K562 (cell line): ENCODE results near the gene BCO2. TPM values are rescaled to one million over a fixed set of nuclear protein-coding genes. Genes with fewer than 3 reads are reported as not detected.

Experiments
- ATAC-seq: fragments of 200-7000 bp; cut with Tn5 transposase; 3 replicates; pipeline ENCODE4 v1.9.1; 2020; ENCODE audit warnings: moderate library complexity
- BruUV-seq: library from RNA; stranded (reverse); fragments of 400-500 nt; replicated peaks from 2 replicates; lab custom pipeline; 2021; lab: Mats Ljungman, UMichigan
- CTCF ChIA-PET: fragments of 300-600 bp; formaldehyde crosslinking; extraction: SDS; loops from one replicate; lab custom pipeline; 2021; ENCODE audit warnings: low intra/inter-chr PET ratio; lab: Yijun Ruan, JAX
- POLR2A ChIA-PET: fragments of 300-600, 350-650 bp; sonication (Branson Sonifier 250); formaldehyde crosslinking; extraction: SDS; loops from one replicate; lab custom pipeline; 2021; ENCODE audit warnings: antibody characterized with exemption, inconsistent platforms; lab: Yijun Ruan, JAX
- DNase-seq, 4 experiments: peaks; one replicate each; pipeline versions ENCODE4 v3.0.0 to v3.0.0-alpha.2; 2011 to 2018; ENCODE audit warnings: low spot score in 3 of 4, mixed read lengths in 3 of 4; ENCODE audit errors: extremely low read depth in 1 of 4
- FAIRE-seq: peaks from 2 replicates; lab custom pipeline; 2011; peaks lifted over from hg19 to GRCh38; lab: Jason Lieb, UNC
- H2AFZ ChIP-seq: 2 replicates; pipeline ENCODE4 v1.6.0; 2011; ENCODE audit warnings: low read depth, low read length, control low read depth, inconsistent platforms
- H3K27ac ChIP-seq: fragments of 200-600 bp; 3 replicates; pipeline ENCODE4 v1.8.0; 2011; ENCODE audit warnings: low read depth, mild to moderate bottlenecking, control low read depth, inconsistent platforms, low read length, moderate library complexity, mixed read lengths; ENCODE audit errors: extremely low read depth
- H3K27me3 ChIP-seq, 2 experiments: fragments of 300-600 bp in 1 of 2; 2 replicates in 1 of 2; 3 replicates in 1 of 2; pipeline versions ENCODE4 v1.6.0 to v1.8.0; 2011; ENCODE audit warnings: inconsistent platforms in 2 of 2, low read length in 2 of 2, mild to moderate bottlenecking in 1 of 2, mixed read lengths in 1 of 2, moderate library complexity in 1 of 2; ENCODE audit not compliant: control insufficient read depth in 2 of 2, insufficient read depth in 2 of 2
- H3K36me3 ChIP-seq: fragments of 300-600 bp; 3 replicates; pipeline ENCODE4 v1.8.0; 2011; ENCODE audit warnings: mild to moderate bottlenecking, low read length, inconsistent platforms; ENCODE audit not compliant: control insufficient read depth, insufficient read depth
- H3K4me1 ChIP-seq, 2 experiments: fragments of 200-600 bp in 1 of 2; replicated peaks in 1 of 2; 2 replicates in 1 of 2; 3 replicates in 1 of 2; pipeline versions ENCODE4 v1.5.1 to v1.8.0; 2011; ENCODE audit warnings: inconsistent platforms in 2 of 2, low read length in 2 of 2, mild to moderate bottlenecking in 1 of 2, mixed read lengths in 1 of 2, moderate library complexity in 1 of 2; ENCODE audit not compliant: control insufficient read depth in 2 of 2, insufficient read depth in 2 of 2
- H3K4me2 ChIP-seq: 2 replicates; pipeline ENCODE4 v1.6.1; 2011; ENCODE audit warnings: low read length, control low read depth, inconsistent platforms, mixed read lengths; ENCODE audit not compliant: insufficient read depth
- H3K4me3 ChIP-seq: fragments of 200-600 bp; sonication (generic), shearing (Covaris generic); 2 replicates; pipeline ENCODE4 v1.5.1; 2016; ENCODE audit warnings: control low read depth, inconsistent platforms
- H3K79me2 ChIP-seq: fragments of 200-600 bp; 3 replicates; pipeline ENCODE4 v1.8.0; 2011; ENCODE audit warnings: low read length, inconsistent platforms; ENCODE audit not compliant: control insufficient read depth, insufficient read depth
- H3K9ac ChIP-seq, 2 experiments: 2 replicates each; pipeline versions ENCODE4 v1.6.0 to v1.6.1; 2011; ENCODE audit warnings: low read depth in 2 of 2, low read length in 2 of 2, control low read depth in 1 of 2, inconsistent platforms in 1 of 2, mild to moderate bottlenecking in 1 of 2, mixed read lengths in 1 of 2; ENCODE audit not compliant: insufficient read depth in 1 of 2
- H3K9me1 ChIP-seq: one replicate; pipeline ENCODE4 v1.6.0; 2011; ENCODE audit warnings: inconsistent platforms, mild to moderate bottlenecking, low read length, moderate library complexity; ENCODE audit not compliant: control insufficient read depth, insufficient read depth
- H3K9me3 ChIP-seq: replicated peaks from 2 replicates; pipeline ENCODE4 v1.5.1; 2011; ENCODE audit warnings: low read depth, low read length, inconsistent platforms; ENCODE audit not compliant: control insufficient read depth, insufficient read depth
- H4K20me1 ChIP-seq: replicated peaks from 2 replicates; pipeline ENCODE4 v1.6.1; 2011; ENCODE audit warnings: low read length, inconsistent platforms, mixed read lengths; ENCODE audit not compliant: control insufficient read depth, insufficient read depth
- ARHGAP35 ChIP-seq: fragments of 450-650 bp; IDR thresholded peaks from 2 replicates; pipeline ENCODE4 v1.6.1; 2018; ENCODE audit not compliant: partially characterized antibody
- CBX2 ChIP-seq: fragments of 200-600 bp; sonication (generic); IDR thresholded peaks from one replicate; pipeline ENCODE4 v1.6.1; 2012; ENCODE audit warnings: mild to moderate bottlenecking, low read length, inconsistent platforms; ENCODE audit not compliant: insufficient read depth, poor library complexity, severe bottlenecking
- CEBPB ChIP-seq: fragments of 450-650 bp; IDR thresholded peaks from 2 replicates; pipeline ENCODE4 v1.6.1; 2016; ENCODE audit warnings: missing genetic modification characterization, missing compliant biosample characterization
- GABPB2 ChIP-seq: fragments of 250-450 bp; sonication (Bioruptor Pico); conservative IDR thresholded peaks from 2 replicates; pipeline ENCODE4 v1.5.1; 2021; ENCODE audit warnings: mild to moderate bottlenecking
- HCFC1 ChIP-seq: IDR thresholded peaks from 2 replicates; pipeline ENCODE4 v1.6.1; 2012; ENCODE audit warnings: low read depth, low read length, improper control_type of control experiment
- HDAC8 ChIP-seq: fragments of 450-650 bp; IDR thresholded peaks from 2 replicates; pipeline ENCODE4 v1.6.1; 2016; ENCODE audit warnings: mild to moderate bottlenecking, missing genetic modification characterization, moderate library complexity, missing compliant biosample characterization
- MBD2 ChIP-seq: sonication (generic); IDR thresholded peaks from 2 replicates; pipeline ENCODE4 v1.6.1; 2016; ENCODE audit warnings: low read depth, borderline replicate concordance
- SRF ChIP-seq, 2 experiments: fragments of 250-450, 450-650 bp in 1 of 2; sonication (Bioruptor Pico) in 1 of 2; sonication (generic) in 1 of 2; formaldehyde crosslinking; IDR thresholded peaks; 2 replicates each; pipeline versions ENCODE4 v1.5.0 to v1.5.1; 2020 to 2022; ENCODE audit warnings: mild to moderate bottlenecking in 1 of 2, missing genetic modification reagents in 1 of 2
- USF2 ChIP-seq: sonication (generic); formaldehyde crosslinking; IDR thresholded peaks from 2 replicates; pipeline ENCODE4 v1.5.0; 2020; ENCODE audit warnings: missing genetic modification reagents
- ZBTB8A ChIP-seq: fragments of 450-650 bp; IDR thresholded peaks from 2 replicates; pipeline ENCODE4 v1.6.1; 2018; ENCODE audit warnings: mild to moderate bottlenecking, moderate library complexity; ENCODE audit not compliant: partially characterized antibody
- ZC3H11A ChIP-seq: IDR thresholded peaks from 2 replicates; pipeline ENCODE4 v1.6.1; 2012; ENCODE audit warnings: low read depth, low read length, improper control_type of control experiment
- ZFP1 ChIP-seq: fragments of 450-650 bp; formaldehyde crosslinking; IDR thresholded peaks from 2 replicates; pipeline ENCODE4 v1.4.0; 2020; ENCODE audit warnings: mild to moderate bottlenecking, mixed read lengths
- ZNF449 ChIP-seq: fragments of 250-450 bp; sonication (Bioruptor Pico); IDR thresholded peaks from 2 replicates; pipeline ENCODE4 v1.8.0; 2022; ENCODE audit warnings: moderate library complexity, mild to moderate bottlenecking, inconsistent platforms
- ZNF609 ChIP-seq: sonication (generic); formaldehyde crosslinking; IDR thresholded peaks from 2 replicates; pipeline ENCODE4 v1.8.1; 2023; ENCODE audit warnings: missing genetic modification reagents, mild to moderate bottlenecking, borderline replicate concordance
- ZNF695 ChIP-seq: fragments of 450-650 bp; formaldehyde crosslinking; IDR thresholded peaks from 2 replicates; pipeline ENCODE4 v1.4.0; 2020; ENCODE audit warnings: mild to moderate bottlenecking, moderate library complexity
- WGBS: fragments of 100-300 bp; shearing (Covaris generic); methylation state at CpG from one replicate; pipeline ENCODE4 v1.1.6; 2016; ENCODE audit warnings: low coverage, mixed read lengths; ENCODE audit not compliant: insufficient coverage; ENCODE audit errors: missing lambda C conversion rate; 5-methylcytosine and 5-hydroxymethylcytosine counted together
- in situ Hi-C: fragments of 300-500 bp; cut with MboI; formaldehyde crosslinking; loops from 4 replicates; pipeline ENCODE4 v1.15.0; 2018; ENCODE audit warnings: inconsistent platforms, mixed read lengths
- intact Hi-C: fragments of 100-400 bp; cut with micrococcal nuclease; formaldehyde crosslinking; loops from 2 replicates; pipeline ENCODE4 v1.14.2; 2022
- polyA plus RNA-seq, 8 experiments: library from polyadenylated mRNA; depleted of rRNA in 4 of 8; stranded (reverse) in 5 of 8; unstranded in 3 of 8; fragments of >200 nt; fragmentation: Nextera tagmentation in 2 of 8; fragmentation: Illumina TruSeq in 1 of 8; extraction: Ambion mirVana in 2 of 8; extraction: Trizol in 1 of 8; gene quantifications; 2 replicates each; pipeline versions ENCODE4 v1.2.1 to v1.2.3, GENCODE V29; 2011 to 2014; ENCODE audit warnings: inconsistent platforms in 1 of 8, missing spikeins in 1 of 8
- total RNA-seq, 7 experiments: library from RNA; depleted of rRNA in 6 of 7; stranded (reverse); fragments of >200 nt in 6 of 7; fragmentation: Illumina TruSeq in 2 of 7; extraction: Trizol in 2 of 7; gene quantifications; 2 replicates each; pipeline versions ENCODE4 v1.2.1 to v1.2.3, GENCODE V29; 2011 to 2021; ENCODE audit warnings: low replicate concordance in 1 of 7

BCO2 gene
- total and polyA plus RNA-seq, 9 of the 15 experiments (the other 6 are each of a cell fraction or from before 2014, with no cell fraction given): 0.21 to 1.0 (median 0.47) TPM; not detected in 1

GRCh38 chr11:112213753-112214152 is 38.4 kb downstream of the BCO2 start (continued):
- TF ChIP-seq ZNF609 (CRISPR knock-in tag) (no peak), CEBPB (tag) (peak; percentile 33; the same call in 1 of the 2 replicates), HCFC1 (no peak), ZNF695 (CRISPR knock-in tag) (no peak), ZFP1 (no peak), ZC3H11A (no peak)
- TF ChIP-seq, all 486 proteins: peak for 1

GRCh38 chr11:112215621-112216020 is 40.3 kb downstream of the BCO2 start:
- FAIRE-seq: no peak
- 10% methylated on average over 6 of the region's 6 CpGs for WGBS
- no peak for ATAC-seq
- TF ChIP-seq ZBTB8A (no peak), MBD2 (no peak), HDAC8 (tag) (no peak), GABPB2 (no peak), SRF (CRISPR knock-in tag; IDR thresholded peaks at IDR 0.05) (no peak), ARHGAP35 (no peak), CBX2 (no peak), ZNF449 (CRISPR knock-in tag) (no peak), USF2 (CRISPR knock-in tag) (no peak)

More at GRCh38 chr11:112215621-112216020, 40.3 kb downstream of the BCO2 start:
- intact Hi-C loops: loop anchor here (5.0 kb wide), 1 partner anchor 342 kb away; no protein-coding TSS in a partner anchor
- no peak overlapping the region for H3K9ac ChIP-seq
- no peaks in the 10 kb centered on the region for H3K9me3 ChIP-seq
- in situ Hi-C loops: no loop called here
- no peak overlapping the region for H3K27ac ChIP-seq
- POLR2A ChIA-PET: interaction anchor here (0.6 to 1.3 kb wide), 4 partner anchors 8 to 340 kb away, joined by 3 to 6 read pairs (median 3); no protein-coding TSS in a partner anchor
- no peak overlapping the region for H3K4me2 ChIP-seq
- BruUV-seq: no TSS peak
- no peak overlapping the region for H2AFZ ChIP-seq
- H3K4me1 ChIP-seq: no peaks in the 10 kb centered on the region
- H3K27me3 ChIP-seq: 0 out of 5 replicates have a peak, but pooled peaks cover 0 to 2% of the 10 kb centered on the region in 2 experiments
- no peak for DNase-seq
- no peaks in the 10 kb centered on the region for H3K79me2 ChIP-seq
- H3K4me3 ChIP-seq: no peak overlapping the region
- no peaks in the 10 kb centered on the region for H4K20me1 ChIP-seq
- no peaks in the 10 kb centered on the region for H3K9me1 ChIP-seq
- CTCF ChIA-PET: no interaction called here
- H3K36me3 ChIP-seq: no peaks in the 10 kb centered on the region
